Lower leg skin (tissue), 3 donors: ENCODE measurements around the gene LRRC8A.

ENCODE experiments used
- CTCF ChIP-seq, 3 donors: fragments of 450-650 bp; IDR thresholded peaks; one replicate each; pipeline ENCODE4 v1.5.1; 2016; ENCODE audit warnings: antibody characterized with exemption in 3 of 3, mild to moderate bottlenecking in 3 of 3, moderate library complexity in 2 of 3
- POLR2A ChIP-seq, 2 donors: fragments of 450-650 bp; IDR thresholded peaks; one replicate each; pipeline ENCODE4 v1.6.1; 2016 to 2017; ENCODE audit warnings: antibody characterized with exemption in 2 of 2, mild to moderate bottlenecking in 1 of 2, moderate library complexity in 1 of 2

- no peak for TF ChIP-seq POLR2A (IDR thresholded peaks at IDR 0.05)
- no peak for TF ChIP-seq CTCF (IDR thresholded peaks at IDR 0.05)
Measured at GRCh38 chr9:128909859-128910258, 27.9 kb downstream of the LRRC8A start.
